Glomerular visceral epithelial cell (primary cell): ENCODE results near the gene SPX.

Source experiments
- DNase-seq: peaks from one replicate; pipeline ENCODE4 v3.0.0-alpha.2; 2016; ENCODE audit errors: extremely low spot score

Gene SPX

DNA sequence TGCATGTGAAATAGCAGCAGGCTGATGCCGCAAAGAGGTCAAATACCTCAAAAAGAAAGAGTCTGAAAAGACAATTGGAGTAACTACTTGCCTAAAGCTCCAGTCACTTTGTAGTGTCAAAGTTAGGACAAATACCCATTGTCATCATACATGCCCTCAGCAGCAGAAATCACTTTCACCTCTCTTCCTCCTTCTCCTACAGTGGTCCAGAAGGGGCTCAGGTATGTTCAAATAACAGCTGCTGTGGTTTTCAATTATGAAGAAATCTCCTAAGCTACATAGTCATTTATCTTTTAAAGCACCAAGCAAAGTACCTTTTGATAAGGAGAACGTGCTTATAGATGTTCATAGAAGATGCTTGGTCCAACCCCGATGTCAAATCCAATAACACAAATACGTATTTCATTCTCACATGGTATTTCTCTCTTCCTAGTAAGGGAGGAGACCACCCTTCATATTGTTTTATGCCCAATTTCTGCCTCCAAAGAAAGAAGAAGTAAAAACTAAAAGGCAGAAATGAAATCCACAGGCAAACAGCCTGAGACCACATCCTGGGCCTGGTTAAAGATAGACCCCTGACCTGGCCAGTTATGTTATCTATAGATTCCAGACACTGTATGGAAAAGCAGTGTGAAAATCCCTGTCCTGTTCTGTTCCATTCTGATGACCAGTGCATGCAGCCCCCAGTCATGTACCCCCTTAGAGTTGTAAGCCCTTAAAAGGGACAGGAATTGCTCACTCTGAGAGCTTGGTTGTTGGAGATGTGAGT is 54.8 kb downstream of the SPX start:
- DNase-seq = no peak
